Forelimb muscle (tissue), 1 donor: ENCODE measurements around the gene ZEB2. TPM values are rescaled to one million over a fixed set of nuclear protein-coding genes. Genes with fewer than 3 reads are reported as not detected.

Source experiments
- DNase-seq: peaks from one replicate; pipeline ENCODE4 v3.0.0-alpha.2; 2013; ENCODE audit warnings: low read depth
- polyA plus RNA-seq: library from polyadenylated mRNA; unstranded; fragments of 120-200 nt; gene quantifications from one replicate; pipeline ENCODE4 v1.2.1, GENCODE V29; 2013; ENCODE audit not compliant: insufficient read length

ZEB2 gene
- polyA plus RNA-seq, 1 donor: 107 TPM

DNA sequence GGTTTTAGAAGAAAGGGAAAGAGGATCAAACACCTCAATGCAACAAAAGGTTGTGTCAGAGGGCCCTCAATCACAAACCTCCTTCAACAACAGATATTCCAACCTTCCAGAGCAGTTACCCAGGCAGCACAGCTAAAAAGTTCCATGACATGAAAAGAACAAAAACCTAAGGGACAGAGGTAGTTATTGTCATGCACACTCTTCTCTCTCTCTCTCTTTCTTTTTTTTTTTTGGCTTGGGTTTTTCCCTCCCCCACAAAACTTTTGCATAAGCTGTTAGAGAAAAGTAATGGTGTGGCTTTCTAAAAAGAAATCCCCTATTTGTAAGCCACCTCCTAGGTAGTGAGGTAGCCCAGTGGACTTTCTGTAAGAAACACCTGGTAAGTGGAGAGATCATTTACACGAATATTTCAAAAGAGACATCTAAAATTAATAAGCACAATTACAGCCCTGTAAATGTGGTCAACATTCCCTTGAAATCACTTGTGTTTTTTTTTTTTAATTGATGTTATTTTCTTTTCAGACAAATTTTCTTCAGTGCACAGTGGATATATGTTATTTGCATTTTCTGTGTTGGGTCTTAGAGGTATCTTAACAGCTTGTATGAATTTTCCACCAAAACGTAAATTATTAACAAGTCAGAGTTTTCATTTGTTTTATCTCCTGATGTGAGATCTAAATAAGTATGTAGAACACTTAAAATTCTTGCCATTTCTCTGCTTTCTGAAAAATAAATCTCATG is 48.4 kb downstream of the ZEB2 start:
- DNase-seq: no peak

DNA sequence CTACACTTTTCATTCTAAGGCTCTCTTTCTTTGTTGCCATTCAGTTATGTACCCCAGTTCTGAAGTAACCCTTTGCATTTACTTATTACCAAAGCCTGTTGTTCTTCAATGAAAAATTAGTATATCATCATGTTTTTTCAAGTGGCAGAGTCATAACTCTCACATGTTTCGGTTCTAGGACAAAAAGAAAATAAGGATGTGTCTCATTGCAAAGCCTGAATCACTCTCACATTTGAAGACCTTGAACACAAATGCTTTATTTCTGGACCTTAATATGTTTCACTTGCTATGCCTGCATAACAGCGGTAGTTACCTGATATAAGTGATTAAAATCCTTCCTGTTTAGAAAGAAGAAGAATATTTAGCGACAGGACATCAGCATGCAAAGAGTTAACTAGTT is 49.1 kb downstream of the ZEB2 start:
- no peak for DNase-seq

DNA sequence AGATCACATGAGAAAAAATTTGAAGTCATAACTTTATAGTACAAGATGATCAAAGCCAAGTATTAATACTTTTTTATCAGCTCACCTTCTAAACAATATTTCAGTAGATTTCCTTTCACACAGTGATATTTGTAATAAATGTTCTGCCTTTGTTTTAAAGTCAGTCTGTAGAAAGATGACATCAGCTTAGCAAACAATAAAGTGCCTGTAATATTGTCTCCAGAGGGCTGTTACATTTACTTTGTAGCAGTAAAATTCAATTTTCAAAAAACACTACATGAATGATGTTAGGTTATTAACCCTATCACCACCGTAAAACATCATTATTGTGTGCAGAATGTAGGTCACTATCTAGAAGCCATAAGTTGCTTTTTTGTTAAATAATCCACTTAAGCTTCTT is 49.6 kb downstream of the ZEB2 start:
- DNase-seq: no peak

DNA sequence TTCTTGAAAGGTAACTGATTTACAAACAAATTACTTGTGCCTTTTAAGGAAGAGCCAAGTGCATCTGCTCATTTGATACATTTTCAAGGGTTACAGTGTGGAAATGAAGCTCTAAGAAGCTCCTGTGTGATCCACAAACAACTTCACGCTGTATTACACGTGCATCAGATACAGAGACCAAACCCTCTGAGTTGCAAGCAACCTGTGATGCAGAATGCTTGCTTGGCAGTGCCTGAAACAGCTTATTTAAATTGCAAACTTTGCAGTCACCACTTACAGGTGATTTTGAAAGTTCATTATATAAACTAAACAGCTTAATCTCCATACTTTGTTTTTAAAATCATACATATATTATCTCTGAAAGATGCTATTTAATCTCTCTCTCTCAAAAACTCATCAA is 50.1 kb downstream of the ZEB2 start:
- DNase-seq: no peak

DNA sequence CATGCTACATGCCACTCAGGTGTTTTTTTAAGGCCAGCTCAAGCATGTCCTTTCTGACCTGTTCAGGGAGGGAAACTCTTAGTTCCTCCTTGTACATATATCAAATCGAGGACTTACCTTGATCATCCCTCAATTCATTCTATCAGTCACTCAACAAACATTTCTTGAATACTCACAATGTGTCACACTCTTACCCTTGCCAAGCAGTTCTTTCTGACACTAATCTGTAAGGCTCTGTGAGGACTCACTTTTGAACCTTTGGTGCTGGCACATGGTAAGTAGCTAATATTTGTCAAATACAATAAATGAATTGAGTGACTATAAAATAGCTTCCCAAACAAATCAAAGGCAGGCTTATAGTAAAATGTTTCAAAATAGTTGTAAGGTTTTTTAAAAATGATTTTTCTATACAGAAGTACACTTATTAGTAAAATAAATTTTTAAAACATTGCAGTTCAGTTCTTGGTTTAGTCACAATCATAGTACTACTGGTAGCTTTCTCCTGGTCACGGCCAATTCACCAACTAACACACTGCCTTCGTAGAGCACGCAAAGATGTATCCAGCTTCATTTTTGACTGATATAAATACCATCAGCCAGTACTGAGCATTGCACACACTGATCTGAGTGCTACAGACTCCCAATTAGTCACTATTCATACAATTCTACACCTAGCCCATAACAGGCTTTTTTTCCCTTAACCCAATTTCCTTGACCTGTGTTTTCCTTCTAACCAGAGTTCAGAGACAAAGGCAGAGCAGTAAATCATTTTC is 50.9 kb downstream of the ZEB2 start:
- DNase-seq: no peak

DNA sequence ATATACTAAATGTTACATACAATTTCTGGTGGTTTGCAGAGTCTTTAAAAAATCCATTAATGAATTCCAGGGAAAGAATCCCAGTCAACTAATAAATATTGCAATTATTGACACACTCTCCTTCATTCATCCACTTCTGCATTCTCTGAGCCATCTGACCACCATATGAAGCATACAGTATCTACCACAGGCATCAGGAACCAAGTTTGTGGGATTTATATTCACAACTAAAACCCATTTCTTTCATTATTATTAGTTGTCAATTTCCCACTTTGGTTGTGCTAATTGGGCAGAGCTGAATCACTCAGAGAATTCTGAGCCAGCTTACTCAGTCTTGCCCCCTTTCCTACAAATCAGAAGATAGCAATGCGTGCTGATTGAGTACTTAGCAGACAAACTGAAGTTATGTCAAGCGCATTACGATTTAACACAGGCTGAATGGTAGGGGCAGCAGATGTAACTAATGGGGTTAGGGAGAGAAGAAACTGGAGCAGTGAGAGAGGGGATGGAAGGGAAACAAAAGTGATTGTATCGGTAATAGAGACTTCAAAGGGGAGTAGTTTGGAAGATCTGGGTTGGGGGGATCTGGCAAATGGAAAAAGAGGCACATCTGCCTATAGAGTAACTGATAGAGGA is 52.3 kb downstream of the ZEB2 start:
- no peak for DNase-seq

DNA sequence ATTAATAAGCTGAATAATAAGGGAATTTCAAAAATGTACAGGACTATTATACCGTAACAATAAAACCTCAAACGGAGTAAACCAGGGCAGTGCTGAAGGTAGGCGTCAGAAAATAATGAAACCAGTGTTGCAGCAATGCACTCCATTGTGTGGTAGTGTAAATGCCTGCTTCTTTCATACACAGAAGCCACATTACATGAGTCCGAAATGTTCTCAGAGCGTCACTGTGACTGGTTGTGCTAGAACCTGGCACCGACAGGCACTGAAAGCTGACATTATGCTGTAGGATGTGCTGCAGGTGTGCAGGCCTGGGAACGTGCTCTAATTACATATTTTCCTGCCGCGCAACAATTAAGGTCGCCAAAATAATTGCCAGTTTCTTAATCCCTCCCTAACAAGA is 53.3 kb downstream of the ZEB2 start:
- no peak for DNase-seq

DNA sequence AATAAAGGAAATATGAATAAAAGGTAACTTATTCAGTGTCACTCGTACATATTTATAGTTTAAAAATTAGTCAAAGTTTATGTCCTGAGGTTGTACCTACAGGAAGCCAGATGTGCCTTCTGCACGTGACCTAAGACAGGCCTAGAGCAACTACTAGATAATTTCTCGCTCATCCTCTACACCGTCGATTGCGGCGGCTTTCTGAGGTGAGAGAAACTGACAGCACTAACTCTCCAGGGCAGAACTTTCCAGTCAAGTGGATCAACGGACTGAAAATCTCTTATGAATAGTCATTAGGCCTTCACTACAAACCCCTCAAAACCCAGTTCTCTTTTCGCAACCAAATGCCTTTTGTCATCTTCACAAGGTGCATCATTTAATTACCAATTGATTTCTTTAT is 54.2 kb downstream of the ZEB2 start:
- no peak for DNase-seq

DNA sequence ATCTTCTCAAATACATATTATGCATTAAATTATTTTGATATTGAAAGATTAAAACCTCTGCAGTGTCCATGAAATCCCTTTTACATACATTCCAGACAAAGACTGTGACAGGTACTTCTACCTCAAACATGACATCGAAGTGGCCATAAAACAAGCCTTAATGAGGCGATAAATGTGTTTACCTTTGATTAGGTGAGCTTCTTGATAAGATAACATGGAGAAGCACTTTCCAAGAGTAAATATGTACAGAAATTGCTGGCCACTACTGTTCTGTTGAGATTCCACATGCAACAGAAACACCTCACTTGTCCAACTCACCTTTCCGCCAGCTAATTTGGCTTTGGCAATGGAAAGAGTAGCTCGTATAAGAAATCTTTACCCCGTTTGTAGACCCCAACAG is 55.2 kb downstream of the ZEB2 start:
- DNase-seq: no peak

DNA sequence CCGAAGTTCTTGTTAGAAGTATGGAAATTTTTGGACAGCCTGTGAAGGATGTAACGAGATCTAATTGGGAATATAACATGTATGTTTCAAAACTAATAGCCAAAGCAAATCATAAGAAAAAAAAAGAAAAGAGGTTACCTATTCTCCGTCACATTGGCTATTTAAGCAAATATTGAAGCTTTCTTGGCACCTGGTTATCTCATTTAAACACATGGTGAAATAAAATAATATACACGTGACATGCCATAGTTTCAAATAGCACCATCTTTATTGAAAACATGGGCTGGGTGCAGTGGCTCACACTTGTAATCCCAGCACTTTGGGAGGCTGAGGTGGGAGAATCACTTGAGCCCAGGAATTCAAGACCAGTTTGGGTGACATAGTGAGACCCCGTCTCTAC is 56.7 kb downstream of the ZEB2 start:
- DNase-seq: no peak

DNA sequence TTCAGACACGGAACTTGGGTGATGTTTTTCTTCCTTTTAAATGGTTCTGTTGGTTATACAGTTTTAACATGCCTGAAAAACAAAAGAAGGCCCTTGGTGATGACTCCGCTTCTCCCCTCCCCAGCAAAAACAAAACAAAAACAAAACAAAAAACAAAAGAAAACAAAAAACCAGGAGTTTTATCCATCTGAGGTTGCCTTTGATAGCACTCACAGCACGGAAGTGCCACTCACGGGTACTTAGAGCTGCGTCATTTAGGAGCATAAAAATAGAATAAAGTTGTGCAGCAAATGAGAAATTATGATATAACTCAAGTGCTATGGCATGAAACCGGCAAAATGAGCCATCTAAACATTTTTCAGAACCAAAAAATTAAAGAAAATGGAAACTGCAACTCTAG is 57.7 kb downstream of the ZEB2 start:
- DNase-seq: no peak

DNA sequence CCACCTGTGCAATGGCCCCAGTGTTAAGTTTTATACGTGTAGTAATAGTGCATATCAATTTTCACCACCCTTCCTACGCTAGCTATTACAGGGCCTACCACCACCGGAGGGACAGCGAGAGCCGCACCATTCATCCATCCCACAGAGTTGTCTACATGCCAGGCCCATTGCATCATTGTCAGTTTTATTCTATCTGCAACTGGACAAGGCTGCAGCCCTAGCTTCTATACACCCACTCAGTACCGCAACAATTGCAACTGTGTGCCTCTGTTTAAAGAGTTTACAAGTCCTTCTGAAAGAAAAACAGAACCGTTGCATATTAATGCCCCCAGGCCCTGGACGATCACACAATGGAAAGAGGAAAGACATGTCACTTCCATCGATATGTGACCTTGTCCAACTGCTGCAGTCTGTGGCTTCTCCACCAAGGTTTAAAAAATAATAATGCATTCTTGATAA is 58.6 kb downstream of the ZEB2 start:
- no peak for DNase-seq

DNA sequence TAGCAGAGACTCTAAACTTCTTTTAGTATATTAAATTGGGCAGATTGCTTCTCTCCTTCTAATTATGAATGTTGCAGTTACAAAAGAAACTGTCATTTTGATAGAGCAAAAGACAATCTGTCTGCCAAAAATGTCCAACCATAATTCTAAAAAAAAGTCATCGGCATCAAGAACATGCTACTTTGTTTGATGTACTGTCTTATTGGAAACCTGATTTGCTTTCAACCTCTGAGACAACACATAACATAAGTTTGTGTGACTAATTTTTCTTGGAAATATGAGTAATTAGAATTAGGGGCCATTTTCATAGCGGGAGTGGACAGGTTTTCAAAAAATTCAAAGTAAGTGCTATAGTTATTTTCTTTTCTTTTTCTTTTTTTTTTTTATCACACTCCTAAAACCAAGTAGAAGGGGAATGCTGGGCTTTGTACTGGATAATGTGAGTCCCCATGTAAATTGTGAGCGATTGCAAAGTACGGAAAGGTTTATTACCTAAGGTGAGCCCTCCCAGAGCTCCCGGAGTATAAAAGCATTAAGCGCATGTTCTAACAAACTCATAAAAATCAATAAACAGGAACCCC is 59.1 kb downstream of the ZEB2 start:
- DNase-seq: no peak

DNA sequence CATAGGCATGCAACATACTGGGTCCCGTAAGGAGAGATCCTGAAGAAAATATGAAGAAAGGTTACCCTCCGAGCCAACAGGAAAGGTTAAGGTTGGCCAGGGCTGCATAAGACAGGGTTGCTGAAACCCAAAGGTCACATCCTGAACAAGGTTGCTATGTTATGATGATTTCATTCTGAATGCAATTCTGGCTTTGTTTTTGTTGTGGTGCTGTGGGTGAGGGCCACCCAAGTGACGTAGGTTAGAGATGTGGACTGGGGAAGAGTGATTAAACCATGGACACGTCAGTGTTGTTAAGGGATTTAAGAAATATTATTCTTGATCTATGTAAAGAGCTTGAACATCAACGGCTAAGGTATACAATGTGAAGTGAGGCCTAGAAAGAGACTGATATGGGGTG is 60.0 kb downstream of the ZEB2 start:
- no peak for DNase-seq

DNA sequence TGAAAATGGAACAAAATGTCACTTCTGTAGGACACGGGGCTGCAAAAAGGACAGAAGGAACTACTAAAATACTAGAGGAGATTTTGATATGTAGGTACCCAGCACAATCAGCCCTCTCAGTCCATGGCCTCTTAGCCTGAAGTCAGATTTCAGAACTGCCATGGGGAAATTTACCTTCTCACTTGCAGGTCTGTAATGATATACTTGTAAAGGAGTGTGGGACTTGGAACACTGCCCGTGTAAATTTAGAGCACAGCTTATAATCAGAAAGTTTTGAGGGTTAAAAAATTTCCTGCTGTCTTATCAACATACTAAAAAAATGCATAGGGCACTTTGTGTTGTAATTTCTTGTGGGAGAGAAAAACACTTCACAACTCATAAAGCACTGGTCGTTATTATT is 60.6 kb downstream of the ZEB2 start:
- no peak for DNase-seq

DNA sequence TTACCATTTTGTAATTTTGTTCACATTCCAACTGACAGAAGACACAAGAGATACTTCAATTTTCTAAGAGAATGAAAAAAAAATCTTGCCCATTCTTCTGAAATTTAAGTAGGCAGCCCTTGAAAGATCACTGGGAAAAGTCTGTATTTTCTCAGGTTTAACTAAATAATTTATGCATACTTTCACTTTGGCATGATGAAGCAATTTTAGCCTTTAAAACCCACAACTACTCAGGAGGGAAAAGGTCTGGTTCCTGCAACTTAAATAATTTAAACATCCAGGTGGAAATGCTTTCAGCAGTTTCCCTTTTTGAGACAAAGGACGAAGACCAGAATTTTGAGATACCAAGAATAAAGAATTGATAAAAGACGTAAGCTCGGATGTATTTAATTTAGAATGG is 61.4 kb downstream of the ZEB2 start:
- DNase-seq: no peak

DNA sequence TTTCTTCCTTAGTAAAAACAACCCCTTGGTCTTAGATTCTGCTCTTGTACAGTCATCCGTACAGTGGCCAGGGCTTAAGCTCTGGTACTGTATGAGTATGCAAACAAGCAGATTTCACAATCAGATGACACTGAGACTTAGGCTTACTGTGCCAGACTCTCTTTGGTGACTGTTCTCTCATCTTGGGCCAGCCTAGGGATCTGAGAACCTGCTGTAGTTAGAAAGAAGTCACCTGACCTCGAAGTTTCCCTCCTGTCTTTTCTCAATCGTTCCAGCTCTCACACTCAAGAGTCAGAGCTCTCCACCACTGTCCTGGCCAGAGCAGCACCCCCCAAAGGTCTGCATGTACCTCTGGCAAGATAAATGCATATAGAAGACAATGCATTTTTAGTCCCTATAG is 63.2 kb downstream of the ZEB2 start:
- DNase-seq: no peak

DNA sequence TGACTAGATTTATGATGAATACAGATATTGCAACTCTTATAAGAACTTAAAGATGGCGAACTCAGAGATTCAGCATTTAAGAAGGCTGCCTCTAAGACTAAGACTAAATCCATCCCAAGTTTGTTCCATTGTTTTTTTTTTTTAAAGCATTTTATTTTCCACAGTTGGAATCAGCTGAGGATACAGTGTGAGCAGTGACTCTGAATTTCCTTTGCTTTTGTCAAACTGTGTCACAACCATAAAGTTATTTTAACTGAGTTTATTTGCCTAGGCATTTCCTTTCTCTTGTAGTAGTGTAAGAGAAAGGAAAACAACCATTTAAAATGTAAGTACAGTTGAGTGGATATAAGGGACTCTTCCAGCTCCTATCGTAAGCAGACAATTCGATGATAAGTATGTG is 63.9 kb downstream of the ZEB2 start:
- no peak for DNase-seq

DNA sequence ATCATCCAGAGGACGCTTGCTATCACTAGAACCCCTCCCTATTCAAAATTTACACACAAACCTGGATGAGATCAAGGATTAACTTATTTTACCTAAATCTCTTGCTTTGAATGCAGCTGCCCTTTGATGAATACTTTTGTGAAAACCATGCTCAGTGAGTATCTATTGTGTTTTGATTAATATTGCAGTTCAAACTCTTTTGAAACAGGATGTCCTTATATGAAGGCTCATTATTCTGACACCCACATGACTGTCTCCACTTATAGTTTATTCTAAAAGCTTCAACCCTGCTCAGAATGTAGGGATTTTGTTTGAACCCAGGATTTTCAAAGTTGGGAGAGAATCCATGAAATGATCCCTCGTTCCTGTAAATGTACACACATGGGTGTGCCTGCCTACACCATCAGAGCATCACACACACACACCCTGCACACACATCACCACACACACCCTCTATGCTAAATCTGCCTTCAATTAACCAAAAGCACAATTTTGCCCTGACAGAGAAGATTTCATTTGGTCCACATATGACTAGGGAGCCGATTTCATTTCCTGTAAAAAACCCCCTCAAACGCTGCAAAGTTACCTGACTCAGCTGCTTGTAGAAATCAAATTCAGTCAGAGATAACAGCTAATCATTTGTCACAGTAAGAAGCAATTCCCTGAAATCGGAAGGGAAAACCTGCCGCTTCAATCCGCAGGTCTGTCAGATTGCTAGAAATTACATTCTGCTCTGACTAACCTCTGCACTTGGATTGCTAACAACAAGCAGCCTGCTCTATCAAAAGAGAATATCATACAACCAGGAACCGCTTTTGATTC is 65.2 kb downstream of the ZEB2 start:
- no peak for DNase-seq

DNA sequence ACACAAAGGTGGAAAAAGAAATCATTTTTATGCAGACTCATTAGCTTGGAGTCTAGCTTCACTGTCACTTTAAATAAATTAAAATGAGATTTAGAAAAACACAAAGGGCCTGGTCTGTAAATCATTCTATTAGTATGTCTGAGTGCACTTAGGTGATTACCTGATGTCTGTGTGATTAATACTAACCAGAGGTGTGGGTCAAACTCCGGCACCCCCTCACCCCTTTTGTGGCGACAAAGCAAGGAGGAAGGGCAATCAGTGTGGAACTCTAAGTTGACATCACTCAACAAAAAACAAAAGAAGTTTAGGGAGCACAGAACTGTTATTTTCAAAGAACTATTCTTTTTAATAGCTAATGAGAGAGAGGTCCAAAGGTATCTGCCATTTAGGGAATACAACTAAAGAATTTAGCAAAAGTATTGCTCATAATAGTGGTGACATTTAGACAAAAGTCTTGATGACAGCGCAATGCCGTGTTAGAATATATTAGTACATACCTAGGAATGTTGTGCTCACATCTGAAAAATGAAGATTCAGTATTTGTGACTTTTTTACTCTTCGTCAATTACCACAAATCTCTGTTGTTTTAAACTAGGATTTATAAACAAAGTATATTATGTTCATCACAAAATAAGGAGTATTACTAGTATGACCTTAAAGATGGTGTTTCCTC is 66.3 kb downstream of the ZEB2 start:
- no peak for DNase-seq

DNA sequence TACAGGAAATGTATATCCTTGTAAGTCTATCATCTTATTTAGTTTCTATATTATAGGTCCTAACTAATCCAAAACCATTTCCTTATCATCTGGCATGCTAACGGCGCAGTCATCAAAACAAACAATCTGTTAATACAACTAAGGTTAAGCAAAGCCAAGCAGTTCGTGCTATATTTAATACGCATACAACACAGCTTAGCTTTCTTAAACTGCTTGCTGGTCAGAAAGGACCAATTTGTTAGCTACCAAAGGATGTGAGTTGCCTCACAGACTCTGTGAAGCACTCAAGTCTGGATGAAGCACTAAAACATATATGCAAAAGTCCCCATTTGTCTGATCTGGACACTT is 67.0 kb downstream of the ZEB2 start:
- DNase-seq: no peak
